SK-N-SH (cell line): Measurements from ENCODE around the gene CCR3. TPM values are rescaled to one million over a fixed set of nuclear protein-coding genes. Genes with fewer than 3 reads are reported as not detected.

Source experiments
- CTCF ChIA-PET: fragments of 300-600, 350-600 bp; formaldehyde crosslinking; extraction: SDS; loops from one replicate; lab custom pipeline; 2021; lab: Yijun Ruan, JAX
- POLR2A ChIA-PET: fragments of 350-600 bp; sonication (Branson Sonifier 250); formaldehyde crosslinking; extraction: SDS; loops from one replicate; lab custom pipeline; 2020; ENCODE audit warnings: antibody characterized with exemption, inconsistent platforms; lab: Yijun Ruan, JAX
- DNase-seq: peaks from one replicate; pipeline ENCODE4 v3.0.0; 2012
- H2AFZ ChIP-seq: fragments of 200-600 bp; sonication (generic); 2 replicates; pipeline ENCODE4 v1.8.1; 2016; ENCODE audit warnings: antibody characterized with exemption, mild to moderate bottlenecking, low read depth
- H3F3A ChIP-seq: fragments of 200-600 bp; sonication (generic); replicated peaks from 2 replicates; pipeline ENCODE3; 2016; ENCODE audit warnings: antibody characterized with exemption, mild to moderate bottlenecking; ENCODE audit not compliant: insufficient read depth
- H3K27ac ChIP-seq, 2 experiments: fragments of 200-500 bp in 1 of 2; fragments of 200-600 bp in 1 of 2; sonication (Bioruptor generic) in 1 of 2; sonication (generic), shearing (Covaris generic) in 1 of 2; 2 replicates each; pipeline versions ENCODE4 v1.5.1 to v1.6.1; 2014 to 2016; ENCODE audit warnings: low read depth in 2 of 2, inconsistent platforms in 1 of 2, low read length in 1 of 2, mild to moderate bottlenecking in 1 of 2, mixed read lengths in 1 of 2
- H3K27me3 ChIP-seq: fragments of 200-600 bp; sonication (generic), shearing (Covaris generic); 2 replicates; pipeline ENCODE4 v1.6.1; 2016; ENCODE audit warnings: mixed run types; ENCODE audit not compliant: insufficient read depth
- H3K36me3 ChIP-seq, 2 experiments: fragments of 200-500 bp in 1 of 2; fragments of 200-600 bp in 1 of 2; sonication (Bioruptor generic) in 1 of 2; sonication (generic) in 1 of 2; replicated peaks in 1 of 2; 2 replicates each; pipeline versions ENCODE3 to v1.5.1; 2014 to 2016; ENCODE audit warnings: low read length in 1 of 2, mild to moderate bottlenecking in 1 of 2; ENCODE audit not compliant: insufficient read depth in 2 of 2, control insufficient read depth in 1 of 2
- H3K4me1 ChIP-seq, 2 experiments: fragments of 200-500 bp in 1 of 2; fragments of 200-600 bp in 1 of 2; sonication (Bioruptor generic) in 1 of 2; sonication (generic), shearing (Covaris generic) in 1 of 2; 2 replicates each; pipeline versions ENCODE4 v1.5.1 to v1.6.1; 2014 to 2016; ENCODE audit warnings: low read depth in 1 of 2, low read length in 1 of 2, mixed run types in 1 of 2; ENCODE audit not compliant: insufficient read depth in 2 of 2, control insufficient read depth in 1 of 2
- H3K4me2 ChIP-seq: fragments of 200-600 bp; sonication (generic), shearing (Covaris generic); 2 replicates; pipeline ENCODE4 v1.6.1; 2017; ENCODE audit warnings: mixed run types
- H3K4me3 ChIP-seq, 2 experiments: fragments of 200-500 bp in 1 of 2; fragments of 200-600 bp in 1 of 2; sonication (Bioruptor generic) in 1 of 2; sonication (generic), shearing (Covaris generic) in 1 of 2; 2 replicates each; pipeline versions ENCODE4 v1.5.1 to v1.8.1; 2014 to 2016; ENCODE audit warnings: low read depth in 2 of 2, inconsistent platforms in 1 of 2, low read length in 1 of 2, mild to moderate bottlenecking in 1 of 2, mixed read lengths in 1 of 2, moderate library complexity in 1 of 2
- H3K79me2 ChIP-seq: fragments of 200-600 bp; sonication (generic); 2 replicates; pipeline ENCODE4 v1.8.1; 2017; ENCODE audit warnings: mild to moderate bottlenecking; ENCODE audit not compliant: insufficient read depth
- H3K9ac ChIP-seq: fragments of 200-600 bp; sonication (generic); 2 replicates; pipeline ENCODE4 v1.6.1; 2017; ENCODE audit warnings: mixed run types
- H3K9me2 ChIP-seq: fragments of 200-600 bp; sonication (generic); 2 replicates; pipeline ENCODE4 v1.6.1; 2017; ENCODE audit warnings: mixed run types
- H3K9me3 ChIP-seq: fragments of 200-600 bp; sonication (generic); 2 replicates; pipeline ENCODE4 v1.6.1; 2017; ENCODE audit warnings: mixed run types, mild to moderate bottlenecking, moderate library complexity
- H4K20me1 ChIP-seq: fragments of 200-600 bp; sonication (generic); 2 replicates; pipeline ENCODE4 v1.6.1; 2017; ENCODE audit warnings: mild to moderate bottlenecking, mixed run types; ENCODE audit not compliant: insufficient read depth
- CHD2 ChIP-seq: fragments of 150-350 bp; IDR thresholded peaks from 2 replicates; pipeline ENCODE4 v1.6.1; 2018; ENCODE audit warnings: low read length; ENCODE audit not compliant: partially characterized antibody
- ELF1 ChIP-seq: IDR thresholded peaks from 2 replicates; pipeline ENCODE4 v1.4.0; 2012
- FOSL2 ChIP-seq: IDR thresholded peaks from 2 replicates; pipeline ENCODE4 v1.4.0; 2012; ENCODE audit warnings: low read depth, mild to moderate bottlenecking, moderate library complexity, borderline replicate concordance
- FOXJ3 ChIP-seq: sonication (generic); formaldehyde crosslinking; IDR thresholded peaks from 2 replicates; pipeline ENCODE4 v1.5.1; 2020; ENCODE audit warnings: mild to moderate bottlenecking, missing genetic modification reagents
- FOXM1 ChIP-seq: IDR thresholded peaks from 2 replicates; pipeline ENCODE4 v1.4.0; 2012; ENCODE audit warnings: low read depth, mild to moderate bottlenecking
- SIN3A ChIP-seq: IDR thresholded peaks from 2 replicates; pipeline ENCODE4 v1.6.1; 2012; ENCODE audit warnings: low read depth, mild to moderate bottlenecking, low read length, moderate library complexity, borderline replicate concordance
- TAF1 ChIP-seq: IDR thresholded peaks from 2 replicates; pipeline ENCODE4 v1.6.1; 2012; ENCODE audit warnings: low read depth, mild to moderate bottlenecking, low read length, moderate library complexity, borderline replicate concordance
- USF2 ChIP-seq: fragments of 150-350 bp; IDR thresholded peaks from 2 replicates; pipeline ENCODE4 v1.6.1; 2017; ENCODE audit warnings: antibody characterized with exemption, low read length, low read depth, borderline replicate concordance
- YY1 ChIP-seq: IDR thresholded peaks from 2 replicates; pipeline ENCODE4 v1.4.0; 2012; ENCODE audit warnings: low read depth, mild to moderate bottlenecking
- WGBS: methylation state at CpG from one replicate; pipeline ENCODE4 v1.1.6; 2017; ENCODE audit warnings: low lambda C conversion rate; 5-methylcytosine and 5-hydroxymethylcytosine counted together
- polyA plus RNA-seq, 3 experiments: library from polyadenylated mRNA; depleted of rRNA; stranded (reverse); fragments of >200 nt; gene quantifications; 2 replicates each; pipeline ENCODE4 v1.2.3, GENCODE V29; 2012
- TF ChIP-seq, protein P1 (sequence below): IDR thresholded peaks from 2 replicates; pipeline ENCODE4 v1.4.0; 2012; ENCODE audit warnings: low read depth

Gene CCR3
- polyA plus RNA-seq, 1 of the 3 experiments (the other 2 are of a cell fraction) = not detected

GRCh38 chr3:46221391-46221790 lies 20.9 kb upstream of the CCR3 start:
- H3K4me2 ChIP-seq = no peak overlapping the region
- H3F3A ChIP-seq = no peaks in the 10 kb centered on the region
- H3K27ac ChIP-seq = no peak overlapping the region
- no peaks in the 10 kb centered on the region for H3K9me3 ChIP-seq
- H3K27me3 ChIP-seq = no peaks in the 10 kb centered on the region; the same call in 1 of the 2 replicates
- H3K9ac ChIP-seq = no peak overlapping the region
- WGBS = 4% methylated on average over 4 of the region's 4 CpGs
- H3K4me3 ChIP-seq = no peak overlapping the region
- ChIA-PET CTCF (interaction anchor here (1.0 kb wide), 2 partner anchors 20 to 144 kb away, joined by 3 read pairs; no protein-coding TSS in a partner anchor), POLR2A (no interaction called here)
- TF ChIP-seq FOXJ3 (CRISPR knock-in tag) (no peak), USF2 (no peak), TAF1 (no peak), SIN3A (no peak), YY1 (no peak), FOSL2 (no peak)
- TF ChIP-seq, protein P1, sequence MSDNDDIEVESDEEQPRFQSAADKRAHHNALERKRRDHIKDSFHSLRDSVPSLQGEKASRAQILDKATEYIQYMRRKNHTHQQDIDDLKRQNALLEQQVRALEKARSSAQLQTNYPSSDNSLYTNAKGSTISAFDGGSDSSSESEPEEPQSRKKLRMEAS = no peak
- H3K79me2 ChIP-seq = no peaks in the 10 kb centered on the region
- H4K20me1 ChIP-seq = no peaks in the 10 kb centered on the region
- no peaks in the 10 kb centered on the region for H3K36me3 ChIP-seq
- H2AFZ ChIP-seq = no peak overlapping the region
- no peaks in the 10 kb centered on the region for H3K4me1 ChIP-seq
- no peaks in the 10 kb centered on the region for H3K9me2 ChIP-seq
- no peak for DNase-seq

DNA sequence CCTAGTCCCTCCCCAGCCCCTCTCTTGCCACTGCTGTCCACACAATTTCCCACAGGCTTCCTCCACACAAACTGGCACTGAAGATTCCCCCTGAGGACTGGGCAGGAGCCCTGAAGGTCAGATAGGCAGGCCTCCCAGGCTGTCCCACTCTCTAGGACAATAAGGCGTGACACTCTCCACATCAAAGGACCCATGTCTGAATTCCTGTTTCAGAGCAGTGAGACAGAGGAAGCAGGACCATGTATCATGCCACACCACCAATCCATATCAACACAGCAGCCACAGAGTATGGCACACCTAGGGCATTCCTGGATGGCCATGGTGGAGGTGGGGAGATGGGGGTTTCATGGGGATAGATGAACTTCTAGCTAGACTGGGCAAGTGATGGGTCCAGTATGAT lies 20.3 kb upstream of the CCR3 start:
- Histone ChIP-seq H3F3A (no peaks in the 10 kb centered on the region), H2AFZ (no peak overlapping the region), H4K20me1 (no peaks in the 10 kb centered on the region), H3K27ac (no peak overlapping the region), H3K4me3 (no peak overlapping the region), H3K4me1 (no peaks in the 10 kb centered on the region), H3K4me2 (no peak overlapping the region), H3K9me3 (no peaks in the 10 kb centered on the region), H3K79me2 (no peaks in the 10 kb centered on the region), H3K9ac (no peak overlapping the region), H3K36me3 (no peaks in the 10 kb centered on the region), H3K9me2 (no peaks in the 10 kb centered on the region), H3K27me3 (no peaks in the 10 kb centered on the region; the same call in 1 of the 2 replicates)
- WGBS = 0% methylated on average over 1 of the region's 1 CpG
- TF ChIP-seq FOXJ3 (CRISPR knock-in tag) (no peak), CHD2 (no peak), ELF1 (no peak), USF2 (no peak), FOXM1 (no peak)
- DNase-seq = no peak
- ChIA-PET POLR2A (no interaction called here), CTCF (interaction anchor here (1.0 kb wide), 1 partner anchor 144 kb away, joined by 3 read pairs; no protein-coding TSS in a partner anchor)
